CD14-positive monocyte (primary cell): ENCODE measurements around the gene ELN. TPM values are rescaled to one million over a fixed set of nuclear protein-coding genes. Genes with fewer than 3 reads are reported as not detected.

Source experiments
- DNase-seq, 3 donors: peaks; one replicate each; pipeline ENCODE4 v3.0.0-alpha.2; 2011 to 2022
- H2AFZ ChIP-seq: 2 replicates; pipeline ENCODE4 v1.6.0; 2012; ENCODE audit warnings: mild to moderate bottlenecking, low read depth, low read length, inconsistent platforms; ENCODE audit not compliant: insufficient read depth, poor library complexity, severe bottlenecking
- H3K27ac ChIP-seq, 2 donors: 1 replicate in 1 of 2; 2 replicates in 1 of 2; pipeline ENCODE4 v1.5.1; 2012 to 2013; ENCODE audit warnings: low read length in 2 of 2, control low read depth in 1 of 2, inconsistent platforms in 1 of 2, low read depth in 1 of 2, mild to moderate bottlenecking in 1 of 2
- H3K27me3 ChIP-seq, 2 donors: one replicate each; pipeline versions ENCODE4 v1.6.0 to v1.6.1; 2011 to 2013; ENCODE audit warnings: low read length in 2 of 2; ENCODE audit not compliant: control insufficient read depth in 2 of 2, insufficient read depth in 2 of 2
- H3K36me3 ChIP-seq, 2 donors: replicated peaks in 1 of 2; 1 replicate in 1 of 2; 2 replicates in 1 of 2; pipeline versions ENCODE4 v1.5.1 to v1.6.1; 2012 to 2013; ENCODE audit warnings: low read length in 2 of 2, control low read depth in 1 of 2, inconsistent platforms in 1 of 2, mild to moderate bottlenecking in 1 of 2; ENCODE audit not compliant: insufficient read depth in 2 of 2, control insufficient read depth in 1 of 2
- H3K4me1 ChIP-seq, 2 donors: 1 replicate in 1 of 2; 2 replicates in 1 of 2; pipeline versions ENCODE4 v1.5.1 to v1.6.1; 2012 to 2013; ENCODE audit warnings: low read length in 2 of 2, control low read depth in 1 of 2, inconsistent platforms in 1 of 2, mild to moderate bottlenecking in 1 of 2, moderate library complexity in 1 of 2; ENCODE audit not compliant: insufficient read depth in 2 of 2, control insufficient read depth in 1 of 2
- H3K4me2 ChIP-seq: replicated peaks from 2 replicates; pipeline ENCODE3; 2012; ENCODE audit warnings: low read length, moderate library complexity, mild to moderate bottlenecking; ENCODE audit not compliant: poor library complexity, severe bottlenecking; ENCODE audit errors: extremely low read depth
- H3K4me3 ChIP-seq, 3 experiments: fragments of 200-600 bp in 1 of 3; sonication (generic) in 1 of 3; replicated peaks in 1 of 3; 1 replicate in 2 of 3; 2 replicates in 1 of 3; pipeline ENCODE4 v1.5.1; 2011 to 2013; ENCODE audit warnings: low read length in 3 of 3, mild to moderate bottlenecking in 3 of 3, control low read depth in 2 of 3, low read depth in 2 of 3, inconsistent platforms in 1 of 3, moderate library complexity in 1 of 3
- H3K79me2 ChIP-seq: 2 replicates; pipeline ENCODE4 v1.6.0; 2012; ENCODE audit warnings: mild to moderate bottlenecking, control low read depth, inconsistent platforms, low read length, moderate library complexity; ENCODE audit not compliant: insufficient read depth
- H3K9ac ChIP-seq: 2 replicates; pipeline ENCODE4 v1.6.0; 2017; ENCODE audit warnings: low read length, mild to moderate bottlenecking; ENCODE audit not compliant: insufficient read depth, poor library complexity, severe bottlenecking
- H3K9me3 ChIP-seq, 2 donors: replicated peaks in 1 of 2; 1 replicate in 1 of 2; 2 replicates in 1 of 2; pipeline versions ENCODE4 v1.5.1 to v1.6.1; 2012 to 2013; ENCODE audit warnings: low read length in 2 of 2, control low read depth in 1 of 2; ENCODE audit not compliant: control insufficient read depth in 1 of 2, insufficient read depth in 1 of 2
- H4K20me1 ChIP-seq: 2 replicates; pipeline ENCODE4 v1.6.0; 2012; ENCODE audit warnings: mild to moderate bottlenecking, low read length, control low read depth, moderate library complexity; ENCODE audit not compliant: insufficient read depth
- H3K27ac Mint-ChIP-seq, 7 donors: one replicate each; pipeline ENCODE4 v1.8.0; 2020; ENCODE audit warnings: mild to moderate bottlenecking in 7 of 7, mixed read lengths in 7 of 7, moderate library complexity in 6 of 7, inconsistent platforms in 2 of 7
- H3K27me3 Mint-ChIP-seq, 3 donors: one replicate each; pipeline ENCODE4 v1.8.0; 2021 to 2022; ENCODE audit warnings: low read depth in 3 of 3, mild to moderate bottlenecking in 3 of 3, mixed read lengths in 3 of 3, moderate library complexity in 3 of 3, inconsistent platforms in 1 of 3
- H3K36me3 Mint-ChIP-seq, 2 donors: one replicate each; pipeline ENCODE4 v1.8.0; 2020; ENCODE audit warnings: mixed read lengths in 2 of 2, inconsistent platforms in 1 of 2, mild to moderate bottlenecking in 1 of 2
- H3K4me1 Mint-ChIP-seq: one replicate; pipeline ENCODE4 v1.8.0; 2020; ENCODE audit warnings: mild to moderate bottlenecking, mixed read lengths
- H3K4me3 Mint-ChIP-seq, 2 donors: one replicate each; pipeline ENCODE4 v1.8.0; 2020; ENCODE audit warnings: mild to moderate bottlenecking in 2 of 2, mixed read lengths in 2 of 2, moderate library complexity in 1 of 2
- H3K9me3 Mint-ChIP-seq, 7 donors: one replicate each; pipeline ENCODE4 v1.8.0; 2020 to 2022; ENCODE audit warnings: mixed read lengths in 7 of 7, mild to moderate bottlenecking in 6 of 7, moderate library complexity in 6 of 7, inconsistent platforms in 2 of 7
- CTCF ChIP-seq: fragments of 200-600 bp; IDR thresholded peaks from one replicate; pipeline ENCODE4 v1.8.0; 2022; ENCODE audit warnings: antibody characterized with exemption, mild to moderate bottlenecking
- WGBS: methylation state at CpG from one replicate; pipeline ENCODE4 v1.1.5; 2013; ENCODE audit warnings: missing lambda C conversion rate; ENCODE audit not compliant: insufficient coverage; 5-methylcytosine and 5-hydroxymethylcytosine counted together
- intact Hi-C, 2 donors: fragments of 100-400 bp; cut with micrococcal nuclease; formaldehyde crosslinking; loops; one replicate each; pipeline versions ENCODE4 v1.15.0 to v1.15.1; 2023
- polyA plus RNA-seq, 3 donors: library from polyadenylated mRNA; depleted of rRNA in 1 of 3; unstranded in 2 of 3; stranded (reverse) in 1 of 3; fragments of 300-500 nt in 2 of 3; fragments of >200 nt in 1 of 3; fragmentation: Illumina TruSeq in 2 of 3; gene quantifications; 1 replicate in 2 of 3; 2 replicates in 1 of 3; pipeline ENCODE4 v1.2.3, GENCODE V29; 2012 to 2021

Gene ELN
- polyA plus RNA-seq, 3 donors, result not detected

GRCh38 chr7:74017125-74017524, 10.8 kb upstream of the ELN start:
- Histone ChIP-seq H3K79me2 (no peaks in the 10 kb centered on the region), H3K4me2 (no peak overlapping the region), H3K4me3 (no peak overlapping the region), H3K27ac (no peak overlapping the region), H3K9me3 (no peaks in the 10 kb centered on the region), H3K9ac (no peak overlapping the region), H4K20me1 (no peaks in the 10 kb centered on the region), H3K4me1 (peaks cover 20 to 29% of the 10 kb centered on the region in 2 donors), H3K36me3 (no peaks in the 10 kb centered on the region), H2AFZ (no peak overlapping the region), H3K27me3 (no peaks in the 10 kb centered on the region)
- no peaks in the 10 kb centered on the region for H3K9me3 Mint-ChIP-seq
- peaks cover 4 to 13% (median 10%) of the 10 kb centered on the region in 3 donors for H3K27me3 Mint-ChIP-seq
- no peaks in the 10 kb centered on the region for H3K36me3 Mint-ChIP-seq
- no peak for TF ChIP-seq CTCF
- peaks cover 13% of the 10 kb centered on the region for H3K4me1 Mint-ChIP-seq
- intact Hi-C loops, result no loop called here
- no peak overlapping the region for H3K4me3 Mint-ChIP-seq
- DNase-seq, result no peak
- no peak overlapping the region for H3K27ac Mint-ChIP-seq
- 6% methylated on average over 2 of the region's 6 CpGs for WGBS

- Mint-ChIP-seq H3K4me1 (peaks cover 8% of the 10 kb centered on the region), H3K27ac (peak overlapping the region in 2 of 7 donors; percentile 51 to 87), H3K4me3 (no peak overlapping the region), H3K27me3 (peaks cover 4 to 15% (median 10%) of the 10 kb centered on the region in 3 donors), H3K9me3 (no peaks in the 10 kb centered on the region), H3K36me3 (no peaks in the 10 kb centered on the region)
- Histone ChIP-seq H4K20me1 (no peaks in the 10 kb centered on the region), H3K4me3 (no peak overlapping the region), H3K4me1 (peaks cover 13 to 20% of the 10 kb centered on the region in 2 donors), H3K27me3 (no peaks in the 10 kb centered on the region), H3K36me3 (no peaks in the 10 kb centered on the region), H3K9ac (no peak overlapping the region), H3K79me2 (no peaks in the 10 kb centered on the region), H3K9me3 (no peaks in the 10 kb centered on the region), H3K27ac (no peak overlapping the region), H3K4me2 (no peak overlapping the region), H2AFZ (no peak overlapping the region)
- WGBS, result 96% methylated on average over 6 of the region's 10 CpGs
- intact Hi-C loops, result no loop called here
- no peak for DNase-seq
- TF ChIP-seq CTCF, result no peak
These were observed 9.6 kb upstream of the ELN start for GRCh38 chr7:74018246-74018895.
